Spleen (tissue), 11 donors: ENCODE data around the gene SEMA3A. TPM values are rescaled to one million over a fixed set of nuclear protein-coding genes. Genes with fewer than 3 reads are reported as not detected.

Experiments used
- DNase-seq: peaks from one replicate; pipeline ENCODE4 v3.0.0-alpha.2; 2020
- H3K27ac ChIP-seq, 8 donors: fragments of 200-600 bp; sonication (generic) in 7 of 8; 1 replicate in 4 of 8; 2 replicates in 4 of 8; pipeline versions ENCODE4 v1.5.0 to v1.8.0; 2016 to 2021; ENCODE audit warnings: inconsistent platforms in 4 of 8, mild to moderate bottlenecking in 4 of 8, moderate library complexity in 1 of 8
- H3K27me3 ChIP-seq, 7 donors: fragments of 200-600 bp; sonication (generic) in 6 of 7; replicated peaks in 1 of 7; 1 replicate in 4 of 7; 2 replicates in 3 of 7; pipeline versions ENCODE4 v1.5.0 to v1.8.0; 2016 to 2021; ENCODE audit warnings: inconsistent platforms in 3 of 7, mild to moderate bottlenecking in 1 of 7
- H3K36me3 ChIP-seq, 6 donors: fragments of 200-600 bp; sonication (generic) in 5 of 6; 1 replicate in 4 of 6; 2 replicates in 2 of 6; pipeline versions ENCODE4 v1.5.0 to v1.8.0; 2016 to 2021; ENCODE audit warnings: inconsistent platforms in 2 of 6
- H3K4me1 ChIP-seq, 6 donors: fragments of 200-600 bp; sonication (generic) in 5 of 6; 1 replicate in 3 of 6; 2 replicates in 3 of 6; pipeline versions ENCODE4 v1.5.0 to v1.8.0; 2016 to 2021; ENCODE audit warnings: inconsistent platforms in 3 of 6
- H3K4me3 ChIP-seq, 8 donors: fragments of 200-600 bp; sonication (generic) in 7 of 8; 1 replicate in 4 of 8; 2 replicates in 4 of 8; pipeline versions ENCODE4 v1.5.0 to v1.8.0; 2016 to 2021; ENCODE audit warnings: inconsistent platforms in 4 of 8, mild to moderate bottlenecking in 4 of 8, moderate library complexity in 2 of 8
- H3K9me3 ChIP-seq, 8 donors: fragments of 200-600 bp; sonication (generic) in 7 of 8; 1 replicate in 4 of 8; 2 replicates in 4 of 8; pipeline versions ENCODE4 v1.5.0 to v1.8.0; 2016 to 2021; ENCODE audit warnings: inconsistent platforms in 4 of 8
- POLR2A ChIP-seq, 3 donors: fragments of 450-650 bp; IDR thresholded peaks; one replicate each; pipeline ENCODE4 v1.5.1; 2017; ENCODE audit warnings: antibody characterized with exemption in 3 of 3, mild to moderate bottlenecking in 1 of 3
- POLR2AphosphoS5 ChIP-seq, 3 donors: sonication (generic); formaldehyde crosslinking; IDR thresholded peaks; one replicate each; pipeline ENCODE4 v1.5.1; 2017; ENCODE audit warnings: antibody characterized with exemption in 3 of 3
- WGBS, 5 donors: extraction: QIAGEN DNeasy Blood & Tissue Kit in 3 of 5; methylation state at CpG; one replicate each; pipeline versions ENCODE4 v1.1.5 to v1.1.7; 2013 to 2018; 5-methylcytosine and 5-hydroxymethylcytosine counted together
- intact Hi-C: fragments of 100-400 bp; cut with DNase I; formaldehyde crosslinking; loops from one replicate; pipeline ENCODE4 v1.15.0; 2023; ENCODE audit warnings: low total_unique reads
- polyA plus RNA-seq, 3 donors: library from polyadenylated mRNA; stranded (reverse); fragments of 200-250 nt; gene quantifications; one replicate each; pipeline ENCODE4 v1.2.1, GENCODE V29; 2013
- total RNA-seq, 7 donors: library from RNA; depleted of rRNA in 3 of 7; stranded (reverse); fragments of >200 nt in 3 of 7; fragmentation: NEBNext Ultra II Directional in 4 of 7; extraction: Animal tissue kit (Norgen Biotek cat#: 25700) in 4 of 7; gene quantifications; one replicate each; pipeline versions ENCODE4 v1.1.0 to v1.2.1, GENCODE V29; 2016 to 2021
- TF ChIP-seq, protein P1 (sequence below), 11 experiments: fragments of 200-600 bp in 7 of 11; fragments of 450-650 bp in 4 of 11; sonication (generic) in 4 of 11; IDR thresholded peaks in 8 of 11; conservative IDR thresholded peaks in 3 of 11; 1 replicate in 7 of 11; 2 replicates in 4 of 11; pipeline versions ENCODE4 v1.4.0 to v1.8.0; 2016 to 2021; ENCODE audit warnings: antibody characterized with exemption in 11 of 11, inconsistent platforms in 4 of 11, mild to moderate bottlenecking in 1 of 11
- donor health status: healthy with polysubstance abuse.
- donor health status: DM: no; HTN: no; CAD: no; lungs with moderate emphysema.
- donor health status: DM: no; HTN: no; CAD: no.
- donor health status: Bipolar disorder and iron deficiency.
- donor health status: healthy.
- donor health status: DM: no; HTN: no; CAD: no.
- donor health status: DM: yes; HTN: yes; CAD: no.

Gene SEMA3A
- total and polyA plus RNA-seq, 10 donors: 1.1 to 48.5 (median 15.3) TPM

GRCh38 chr7:84177758-84178412 lies 16.7 kb downstream of the SEMA3A start:
- intact Hi-C loops: no loop called here
- no peak for DNase-seq
- WGBS, 5 donors: 49 to 71% (median 59%) methylated on average over 3 of the region's 3 CpGs
- peaks cover 0 to 10% (median 0%) of the 10 kb centered on the region in 8 donors for H3K9me3 ChIP-seq
- no peak for TF ChIP-seq POLR2A (IDR thresholded peaks at IDR 0.05)
- no peak for TF ChIP-seq POLR2AphosphoS5 (IDR thresholded peaks at IDR 0.05)
- TF ChIP-seq, protein P1, sequence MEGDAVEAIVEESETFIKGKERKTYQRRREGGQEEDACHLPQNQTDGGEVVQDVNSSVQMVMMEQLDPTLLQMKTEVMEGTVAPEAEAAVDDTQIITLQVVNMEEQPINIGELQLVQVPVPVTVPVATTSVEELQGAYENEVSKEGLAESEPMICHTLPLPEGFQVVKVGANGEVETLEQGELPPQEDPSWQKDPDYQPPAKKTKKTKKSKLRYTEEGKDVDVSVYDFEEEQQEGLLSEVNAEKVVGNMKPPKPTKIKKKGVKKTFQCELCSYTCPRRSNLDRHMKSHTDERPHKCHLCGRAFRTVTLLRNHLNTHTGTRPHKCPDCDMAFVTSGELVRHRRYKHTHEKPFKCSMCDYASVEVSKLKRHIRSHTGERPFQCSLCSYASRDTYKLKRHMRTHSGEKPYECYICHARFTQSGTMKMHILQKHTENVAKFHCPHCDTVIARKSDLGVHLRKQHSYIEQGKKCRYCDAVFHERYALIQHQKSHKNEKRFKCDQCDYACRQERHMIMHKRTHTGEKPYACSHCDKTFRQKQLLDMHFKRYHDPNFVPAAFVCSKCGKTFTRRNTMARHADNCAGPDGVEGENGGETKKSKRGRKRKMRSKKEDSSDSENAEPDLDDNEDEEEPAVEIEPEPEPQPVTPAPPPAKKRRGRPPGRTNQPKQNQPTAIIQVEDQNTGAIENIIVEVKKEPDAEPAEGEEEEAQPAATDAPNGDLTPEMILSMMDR (IDR thresholded peaks at IDR 0.05 in 8 of 11, conservative IDR thresholded peaks at IDR 0.05 in 3 of 11): no peak
- H3K4me1 ChIP-seq: no peaks in the 10 kb centered on the region
- no peak overlapping the region for H3K27ac ChIP-seq
- H3K4me3 ChIP-seq: no peak overlapping the region
- no peaks in the 10 kb centered on the region for H3K27me3 ChIP-seq
- no peaks in the 10 kb centered on the region for H3K36me3 ChIP-seq

- H3K27me3 ChIP-seq: no peaks in the 10 kb centered on the region
- 56 to 70% (median 67%) methylated on average over 2 of the region's 2 CpGs for WGBS, 5 donors
- TF ChIP-seq POLR2AphosphoS5 (IDR thresholded peaks at IDR 0.05): no peak
- TF ChIP-seq, protein P1 (IDR thresholded peaks at IDR 0.05 in 8 of 11, conservative IDR thresholded peaks at IDR 0.05 in 3 of 11): no peak
- no peak for TF ChIP-seq POLR2A (IDR thresholded peaks at IDR 0.05)
- H3K4me1 ChIP-seq: no peaks in the 10 kb centered on the region
- H3K36me3 ChIP-seq: no peaks in the 10 kb centered on the region
- no peak overlapping the region for H3K27ac ChIP-seq
- intact Hi-C loops: no loop called here
- DNase-seq: no peak
- no peak overlapping the region for H3K4me3 ChIP-seq
- H3K9me3 ChIP-seq: peaks cover 0 to 10% (median 0%) of the 10 kb centered on the region in 8 donors
These were observed 17.9 kb downstream of the SEMA3A start for GRCh38 chr7:84176716-84177115.

DNA sequence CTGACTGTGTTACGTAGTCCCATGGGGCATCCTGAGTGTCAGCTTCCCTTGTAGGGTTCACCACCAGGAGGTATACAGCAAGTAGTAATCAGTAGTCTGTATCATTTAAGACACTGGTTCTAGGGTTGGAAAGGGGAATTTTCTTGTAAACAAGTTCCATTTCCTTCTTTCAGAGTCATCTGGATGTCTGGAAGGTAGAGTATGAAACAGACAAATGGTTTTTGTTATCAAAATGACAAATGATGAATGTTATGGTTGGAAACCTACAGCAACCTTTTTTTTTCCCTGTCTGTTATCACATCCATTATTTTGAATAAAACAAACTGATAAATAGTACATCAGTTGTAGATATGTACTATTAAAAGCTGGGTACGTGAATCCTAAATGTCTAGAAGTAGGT lies 19.1 kb downstream of the SEMA3A start:
- intact Hi-C loops: no loop called here
- peaks cover 0 to 10% (median 0%) of the 10 kb centered on the region in 8 donors for H3K9me3 ChIP-seq
- H3K4me3 ChIP-seq: no peak overlapping the region
- no peaks in the 10 kb centered on the region for H3K27me3 ChIP-seq
- DNase-seq: no peak
- H3K36me3 ChIP-seq: no peaks in the 10 kb centered on the region
- no peaks in the 10 kb centered on the region for H3K4me1 ChIP-seq
- 83 to 97% (median 92%) methylated on average over 2 of the region's 2 CpGs for WGBS, 5 donors
- TF ChIP-seq POLR2A (IDR thresholded peaks at IDR 0.05) (no peak), POLR2AphosphoS5 (IDR thresholded peaks at IDR 0.05) (no peak)
- TF ChIP-seq, protein P1 (IDR thresholded peaks at IDR 0.05 in 8 of 11, conservative IDR thresholded peaks at IDR 0.05 in 3 of 11): no peak
- H3K27ac ChIP-seq: no peak overlapping the region

DNA sequence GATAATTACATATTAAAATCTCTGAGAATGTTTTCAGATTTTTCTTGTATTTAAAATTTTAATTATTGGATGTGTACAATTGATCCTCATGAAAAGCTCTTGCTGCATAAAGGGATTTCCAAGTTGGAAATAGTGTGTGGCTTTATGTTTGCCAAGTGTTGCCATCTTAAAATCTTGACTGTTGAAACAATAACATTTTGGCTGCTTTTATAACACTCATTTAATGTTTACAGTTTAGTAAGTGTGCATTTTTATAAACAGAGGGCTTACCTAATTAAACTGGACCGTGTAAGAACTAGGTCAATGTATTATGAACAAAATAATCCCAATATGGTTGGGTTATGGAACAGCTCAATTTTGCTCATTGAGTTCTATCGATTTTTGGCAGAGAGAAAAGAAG lies 23.9 kb downstream of the SEMA3A start:
- no peaks in the 10 kb centered on the region for H3K36me3 ChIP-seq
- H3K27me3 ChIP-seq: no peaks in the 10 kb centered on the region
- no peak overlapping the region for H3K27ac ChIP-seq
- 80 to 94% (median 82%) methylated on average over 2 of the region's 2 CpGs for WGBS, 5 donors
- H3K9me3 ChIP-seq: peaks cover 0 to 10% (median 0%) of the 10 kb centered on the region in 8 donors
- intact Hi-C loops: no loop called here
- no peaks in the 10 kb centered on the region for H3K4me1 ChIP-seq
- TF ChIP-seq, protein P1 (IDR thresholded peaks at IDR 0.05 in 8 of 11, conservative IDR thresholded peaks at IDR 0.05 in 3 of 11): no peak
- TF ChIP-seq POLR2AphosphoS5 (IDR thresholded peaks at IDR 0.05) (no peak), POLR2A (IDR thresholded peaks at IDR 0.05) (no peak)
- no peak overlapping the region for H3K4me3 ChIP-seq
- DNase-seq: no peak
